ENCODE results near the gene GTF3A.

GTF3A gene

GRCh38 chr13:27449081-27449603, 24.7 kb downstream of the GTF3A start:
- DNase-seq (ENCODE audit: low spot score), result no peak

- DNase-seq (ENCODE audit: low spot score), result peak; percentile 97
Measured at GRCh38 chr13:27449936-27450828, 25.8 kb downstream of the GTF3A start, which contains the start of gene MTIF3. Gene MTIF3, minus strand, starts transcription at chr13:27450564. Its CDS starts 10,116 bp downstream, at chr13:27440448.

GRCh38 chr13:27450921-27451471, 26.6 kb downstream of the GTF3A start:
- DNase-seq (ENCODE audit: low spot score), result peak; percentile 65

GRCh38 chr13:27455331-27455855, 31.0 kb downstream of the GTF3A start:
- no peak for DNase-seq (ENCODE audit: low spot score)

GRCh38 chr13:27461940-27462584, 37.6 kb downstream of the GTF3A start:
- DNase-seq (ENCODE audit: low spot score), result peak; percentile 59

- DNase-seq (ENCODE audit: low spot score), result peak; percentile 47
Measured at GRCh38 chr13:27463500-27463899, 39.1 kb downstream of the GTF3A start.

- no peak for DNase-seq (ENCODE audit: low spot score)
Measured at GRCh38 chr13:27465611-27466010, 41.2 kb downstream of the GTF3A start.

GRCh38 chr13:27466513-27466912, 42.1 kb downstream of the GTF3A start:
- peak; percentile 36 for DNase-seq (ENCODE audit: low spot score)

- no peak for DNase-seq (ENCODE audit: low spot score)
Measured at GRCh38 chr13:27470075-27470820, 45.8 kb downstream of the GTF3A start.

- DNase-seq (ENCODE audit: low spot score), result no peak
Measured at GRCh38 chr13:27472441-27472840, 48.0 kb downstream of the GTF3A start.

- no peak for DNase-seq (ENCODE audit: low spot score)
Measured at GRCh38 chr13:27472941-27473340, 48.5 kb downstream of the GTF3A start.

- DNase-seq (ENCODE audit: low spot score), result no peak
Measured at GRCh38 chr13:27474751-27475268, 50.4 kb downstream of the GTF3A start.

- DNase-seq (ENCODE audit: low spot score), result no peak
Measured at GRCh38 chr13:27476943-27477703, 52.7 kb downstream of the GTF3A start.

GRCh38 chr13:27481766-27482165, 57.3 kb downstream of the GTF3A start:
- DNase-seq (ENCODE audit: low spot score), result peak; percentile 59

GRCh38 chr13:27482983-27483382, 58.6 kb downstream of the GTF3A start:
- no peak for DNase-seq (ENCODE audit: low spot score)

- no peak for DNase-seq (ENCODE audit: low spot score)
Measured at GRCh38 chr13:27483421-27483820, 59.0 kb downstream of the GTF3A start.
